ENCODE measurements around the gene FBXL7. TPM values are rescaled to one million over a fixed set of nuclear protein-coding genes. Genes with fewer than 3 reads are reported as not detected.

The FBXL7 gene
- total RNA-seq, 2 experiments from 2014 or later = not detected

DNA sequence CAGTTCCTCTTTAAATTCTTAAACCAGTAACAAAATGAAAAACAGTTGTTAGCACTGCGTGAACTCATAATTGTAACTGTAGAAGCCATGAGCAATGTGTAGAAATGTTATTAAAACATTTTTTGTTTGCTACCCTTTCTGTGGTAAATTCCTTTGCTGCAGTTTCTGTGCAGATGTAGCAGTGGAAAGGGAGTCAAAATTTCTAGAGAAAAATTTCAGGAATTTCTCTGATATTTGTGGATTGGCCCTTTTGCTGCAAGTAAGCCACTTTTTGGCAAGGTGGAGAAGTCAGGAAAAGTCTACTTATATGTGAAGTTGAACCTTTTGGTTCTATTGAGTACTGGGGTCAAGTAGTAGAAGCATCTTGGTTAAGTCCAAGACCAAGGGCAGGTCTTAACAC lies 10.1 kb downstream of the FBXL7 start:
- DNase-seq = no peak
- peaks cover 4% of the 10 kb centered on the region for H3K9me3 Mint-ChIP-seq
- H3K27me3 Mint-ChIP-seq (ENCODE audit: low read depth) = no peaks in the 10 kb centered on the region
- intact Hi-C loops (cut with micrococcal nuclease) = no loop called here
- H3K36me3 Mint-ChIP-seq (ENCODE audit: low read depth) = no peaks in the 10 kb centered on the region
- no peak overlapping the region for H3K4me3 Mint-ChIP-seq
- CTCF ChIA-PET = no interaction called here
- no peak overlapping the region for H3K27ac Mint-ChIP-seq
- no peaks in the 10 kb centered on the region for H3K4me1 Mint-ChIP-seq (ENCODE audit: low read depth)

DNA sequence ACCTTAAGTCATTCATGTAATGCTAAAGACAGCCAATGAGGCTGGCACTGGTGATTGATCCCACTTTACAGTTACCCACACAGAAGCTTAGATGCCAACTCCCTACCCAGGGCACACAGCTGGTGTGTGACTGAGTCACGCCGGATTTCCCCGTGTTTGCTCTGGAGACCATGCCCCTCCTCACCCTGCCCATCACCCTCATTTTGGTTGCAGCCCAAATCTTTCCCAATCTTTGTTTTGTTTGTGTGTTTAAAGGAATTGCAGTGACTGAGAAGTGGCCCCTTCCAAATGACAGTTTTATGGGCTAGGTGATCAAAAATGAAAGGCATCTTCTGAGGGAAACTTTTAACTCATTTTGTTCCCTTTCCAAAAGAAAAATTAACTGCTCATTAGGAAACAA lies 10.9 kb downstream of the FBXL7 start:
- DNase-seq = no peak
- H3K9me3 Mint-ChIP-seq = peaks cover 4% of the 10 kb centered on the region
- no peaks in the 10 kb centered on the region for H3K4me1 Mint-ChIP-seq (ENCODE audit: low read depth)
- H3K27ac Mint-ChIP-seq = no peak overlapping the region
- intact Hi-C loops (cut with micrococcal nuclease) = no loop called here
- CTCF ChIA-PET = no interaction called here
- no peak overlapping the region for H3K4me3 Mint-ChIP-seq
- H3K27me3 Mint-ChIP-seq (ENCODE audit: low read depth) = no peaks in the 10 kb centered on the region
- no peaks in the 10 kb centered on the region for H3K36me3 Mint-ChIP-seq (ENCODE audit: low read depth)

DNA sequence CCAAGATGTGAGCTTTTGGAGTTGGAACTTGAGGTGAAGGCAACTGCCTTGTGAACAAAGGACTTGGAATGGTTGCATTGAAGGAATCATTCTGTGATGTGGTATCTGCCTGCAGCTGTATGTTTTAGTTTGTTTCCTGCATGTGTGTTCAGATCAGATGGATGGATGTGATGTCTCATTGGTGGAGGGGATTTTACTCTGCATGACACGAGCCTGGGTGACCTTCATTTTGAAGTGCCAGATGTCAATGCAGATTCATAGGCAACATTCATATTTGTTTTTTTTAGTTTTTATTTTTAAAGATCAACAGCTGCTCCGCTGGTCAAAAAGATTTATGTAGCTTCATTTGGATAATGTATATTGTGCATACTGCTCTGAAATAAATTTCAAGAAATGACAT lies 13.5 kb downstream of the FBXL7 start:
- Mint-ChIP-seq H3K4me3 (no peak overlapping the region), H3K9me3 (peaks cover 8% of the 10 kb centered on the region), H3K4me1 (ENCODE audit: low read depth) (no peaks in the 10 kb centered on the region), H3K27me3 (ENCODE audit: low read depth) (no peaks in the 10 kb centered on the region), H3K27ac (no peak overlapping the region), H3K36me3 (ENCODE audit: low read depth) (no peaks in the 10 kb centered on the region)
- CTCF ChIA-PET = no interaction called here
- no peak for DNase-seq
- intact Hi-C loops (cut with micrococcal nuclease) = no loop called here

DNA sequence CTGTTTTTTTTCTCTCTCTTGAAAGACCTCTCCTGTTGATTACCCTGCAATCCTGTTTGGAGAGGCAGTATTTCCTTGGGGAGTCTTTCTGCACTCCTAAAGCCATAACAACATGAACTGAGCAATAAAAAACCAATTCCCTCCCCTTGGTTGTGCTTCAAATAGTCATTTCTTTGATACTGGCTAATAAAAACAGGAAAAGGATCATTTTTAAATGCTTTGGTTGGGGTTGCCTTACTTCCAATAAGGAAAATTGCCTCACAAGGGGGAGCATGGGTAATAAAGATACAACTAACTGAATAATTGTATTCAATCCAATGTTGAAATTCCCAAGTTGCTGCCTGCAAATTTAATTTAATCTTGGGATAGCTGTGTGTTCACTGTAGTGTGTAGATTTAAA lies 13.9 kb downstream of the FBXL7 start:
- intact Hi-C loops (cut with micrococcal nuclease) = no loop called here
- DNase-seq = no peak
- H3K4me1 Mint-ChIP-seq (ENCODE audit: low read depth) = no peaks in the 10 kb centered on the region
- H3K27ac Mint-ChIP-seq = no peak overlapping the region
- no peak overlapping the region for H3K4me3 Mint-ChIP-seq
- no peaks in the 10 kb centered on the region for H3K27me3 Mint-ChIP-seq (ENCODE audit: low read depth)
- CTCF ChIA-PET = no interaction called here
- no peaks in the 10 kb centered on the region for H3K36me3 Mint-ChIP-seq (ENCODE audit: low read depth)
- H3K9me3 Mint-ChIP-seq = peaks cover 8% of the 10 kb centered on the region

DNA sequence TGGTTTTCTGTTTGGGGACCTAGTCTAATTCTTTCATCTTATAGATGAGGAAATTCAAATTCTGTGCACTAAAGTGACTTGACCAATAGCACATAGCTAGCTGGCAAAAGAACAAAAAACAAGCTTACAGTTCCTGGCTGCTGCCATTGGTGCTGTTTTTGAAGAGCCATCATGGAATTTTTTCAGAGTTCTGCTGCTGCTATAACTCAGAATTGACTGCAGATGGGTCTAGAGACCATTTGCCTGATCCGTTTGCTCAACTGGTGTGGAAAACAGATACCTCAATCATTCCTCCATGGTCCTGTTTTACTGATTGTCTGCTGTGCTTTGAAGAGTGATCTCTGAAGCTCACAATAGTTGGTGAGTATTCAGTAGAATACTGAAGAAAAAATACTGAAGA lies 15.2 kb downstream of the FBXL7 start:
- Mint-ChIP-seq H3K4me3 (no peak overlapping the region), H3K27me3 (ENCODE audit: low read depth) (no peaks in the 10 kb centered on the region), H3K9me3 (peaks cover 5% of the 10 kb centered on the region), H3K27ac (no peak overlapping the region), H3K4me1 (ENCODE audit: low read depth) (no peaks in the 10 kb centered on the region), H3K36me3 (ENCODE audit: low read depth) (no peaks in the 10 kb centered on the region)
- CTCF ChIA-PET = no interaction called here
- intact Hi-C loops (cut with micrococcal nuclease) = no loop called here
- DNase-seq = no peak

DNA sequence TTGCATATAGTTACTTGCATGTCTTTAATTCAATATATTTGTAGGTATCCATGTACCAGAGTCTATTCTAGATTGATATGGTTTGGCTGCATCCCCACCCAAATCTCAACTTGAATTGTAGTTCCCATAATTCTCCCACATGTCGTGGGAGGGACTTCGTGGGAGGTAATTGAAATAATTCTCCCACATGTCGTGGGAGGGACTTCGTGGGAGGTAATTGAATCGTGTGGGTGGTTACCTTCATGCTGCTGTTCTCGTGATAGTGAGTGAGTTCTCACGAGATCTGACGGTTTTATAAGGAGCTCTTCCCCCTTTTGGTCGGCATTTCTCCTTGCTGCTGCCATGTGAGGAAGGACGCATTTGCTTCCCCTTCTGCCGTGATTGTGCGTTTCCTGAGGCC lies 16.5 kb downstream of the FBXL7 start:
- peaks cover 5% of the 10 kb centered on the region for H3K9me3 Mint-ChIP-seq
- H3K36me3 Mint-ChIP-seq (ENCODE audit: low read depth) = no peaks in the 10 kb centered on the region
- no peak overlapping the region for H3K4me3 Mint-ChIP-seq
- intact Hi-C loops (cut with micrococcal nuclease) = no loop called here
- H3K27ac Mint-ChIP-seq = no peak overlapping the region
- CTCF ChIA-PET = no interaction called here
- DNase-seq = no peak
- H3K27me3 Mint-ChIP-seq (ENCODE audit: low read depth) = no peaks in the 10 kb centered on the region
- no peaks in the 10 kb centered on the region for H3K4me1 Mint-ChIP-seq (ENCODE audit: low read depth)

DNA sequence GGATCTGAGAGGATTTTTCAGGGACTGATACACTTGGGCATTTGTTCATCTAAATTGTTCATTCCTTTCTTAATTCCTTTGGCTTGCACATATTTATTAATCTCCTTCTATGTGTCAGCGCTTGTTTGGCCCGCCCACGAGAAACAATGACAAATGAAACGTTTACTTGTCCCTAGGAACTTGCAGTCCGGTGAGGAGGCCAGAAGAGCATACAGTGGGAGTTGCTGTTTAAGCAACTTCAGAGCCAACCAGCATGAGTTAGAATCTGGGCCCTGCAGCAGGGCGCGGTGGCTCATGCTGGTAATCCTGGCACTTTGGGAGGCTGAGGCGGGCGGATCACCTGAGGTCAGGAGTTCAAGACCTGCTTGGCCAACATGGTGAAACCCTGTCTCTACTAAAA lies 18.8 kb downstream of the FBXL7 start:
- Mint-ChIP-seq H3K9me3 (peaks cover 5% of the 10 kb centered on the region), H3K4me3 (no peak overlapping the region), H3K4me1 (ENCODE audit: low read depth) (no peaks in the 10 kb centered on the region), H3K27me3 (ENCODE audit: low read depth) (no peaks in the 10 kb centered on the region), H3K27ac (no peak overlapping the region), H3K36me3 (ENCODE audit: low read depth) (no peaks in the 10 kb centered on the region)
- CTCF ChIA-PET = no interaction called here
- intact Hi-C loops (cut with micrococcal nuclease) = no loop called here
- no peak for DNase-seq

DNA sequence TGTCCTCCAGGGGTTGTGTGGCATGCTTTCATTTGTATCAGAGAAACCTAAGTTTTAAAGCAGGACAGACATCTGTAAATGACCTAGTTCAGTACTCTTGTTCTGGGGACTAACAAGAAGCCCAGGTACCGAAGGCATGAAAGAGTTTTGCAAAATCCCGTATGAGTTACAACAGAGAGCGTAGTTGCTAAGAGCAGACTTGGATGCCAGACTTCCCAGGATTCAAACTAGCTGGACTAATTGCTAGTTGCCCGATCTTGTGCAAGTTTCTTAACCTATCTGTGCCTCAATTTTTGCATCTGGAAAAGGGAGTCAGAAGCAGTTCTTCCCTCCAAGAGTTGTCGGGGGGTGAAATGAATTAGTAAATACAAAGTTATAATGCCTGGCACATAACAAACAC lies 20.9 kb downstream of the FBXL7 start:
- Mint-ChIP-seq H3K4me3 (no peak overlapping the region), H3K9me3 (peaks cover 6% of the 10 kb centered on the region), H3K4me1 (ENCODE audit: low read depth) (no peaks in the 10 kb centered on the region), H3K27me3 (ENCODE audit: low read depth) (no peaks in the 10 kb centered on the region), H3K27ac (no peak overlapping the region), H3K36me3 (ENCODE audit: low read depth) (no peaks in the 10 kb centered on the region)
- CTCF ChIA-PET = no interaction called here
- intact Hi-C loops (cut with micrococcal nuclease) = no loop called here
- DNase-seq = no peak

DNA sequence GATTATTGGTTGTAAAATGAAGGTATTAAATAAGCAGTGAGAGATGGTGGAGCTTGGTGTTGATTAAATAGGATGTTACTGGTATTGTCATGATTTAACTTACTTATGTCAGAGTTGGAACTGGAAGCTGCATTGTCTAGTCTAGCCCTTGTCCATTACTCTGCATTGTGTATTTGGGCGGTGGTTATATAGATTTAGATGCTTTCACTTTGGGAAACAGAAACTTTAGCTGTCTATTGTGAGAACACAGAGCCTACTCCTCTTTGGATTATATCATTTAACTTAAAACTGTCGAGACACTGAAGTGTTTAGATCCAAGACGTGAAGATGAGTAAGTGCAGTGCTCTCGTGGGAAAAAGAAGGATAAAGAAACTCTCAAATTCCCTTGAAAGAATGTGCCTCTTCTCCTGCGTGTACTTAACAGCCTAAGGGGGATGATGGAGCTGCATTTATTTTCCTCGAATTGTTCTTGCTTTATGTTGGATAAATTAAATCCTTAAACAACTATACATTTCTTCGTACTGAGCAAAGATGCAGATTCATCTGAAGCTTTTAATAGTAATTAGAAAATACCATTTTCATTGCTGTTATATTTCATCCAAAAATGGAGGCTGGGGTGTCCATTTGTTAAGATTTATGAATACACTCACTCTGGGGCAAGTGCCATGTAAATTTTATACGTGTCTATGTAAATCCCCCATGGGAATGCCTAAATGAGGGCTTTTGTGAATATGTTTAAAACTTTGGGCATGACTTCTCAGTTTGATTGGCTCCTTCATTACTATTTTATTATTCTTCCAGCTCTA lies 21.6 kb downstream of the FBXL7 start:
- Mint-ChIP-seq H3K4me3 (no peak overlapping the region), H3K27ac (no peak overlapping the region), H3K36me3 (ENCODE audit: low read depth) (no peaks in the 10 kb centered on the region), H3K27me3 (ENCODE audit: low read depth) (no peaks in the 10 kb centered on the region), H3K9me3 (peaks cover 8% of the 10 kb centered on the region), H3K4me1 (ENCODE audit: low read depth) (no peaks in the 10 kb centered on the region)
- intact Hi-C loops (cut with micrococcal nuclease) = no loop called here
- no peak for DNase-seq
- CTCF ChIA-PET = interaction anchor here (0.5 kb wide), 1 partner anchor 236 kb away, joined by 3 read pairs; no protein-coding TSS in a partner anchor

DNA sequence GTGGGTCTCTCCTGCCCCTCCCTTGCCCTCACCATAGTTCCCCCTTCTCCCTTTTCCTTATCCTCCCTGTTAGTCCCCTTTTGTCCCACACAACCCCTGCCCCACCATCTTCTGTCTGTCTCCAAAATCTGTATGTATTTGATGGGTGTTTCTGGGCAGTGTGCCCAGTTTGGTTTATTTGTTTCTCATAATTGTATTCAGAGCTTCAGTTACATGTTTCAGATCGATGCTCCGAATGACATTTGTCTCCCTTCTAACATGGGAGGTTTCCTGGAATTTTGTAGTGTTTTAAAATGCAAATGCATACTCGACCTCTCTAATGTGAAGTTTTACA lies 22.2 kb downstream of the FBXL7 start:
- no peak for DNase-seq
- CTCF ChIA-PET = no interaction called here
- no peaks in the 10 kb centered on the region for H3K4me1 Mint-ChIP-seq (ENCODE audit: low read depth)
- peaks cover 8% of the 10 kb centered on the region for H3K9me3 Mint-ChIP-seq
- no peak overlapping the region for H3K27ac Mint-ChIP-seq
- H3K27me3 Mint-ChIP-seq (ENCODE audit: low read depth) = no peaks in the 10 kb centered on the region
- H3K4me3 Mint-ChIP-seq = no peak overlapping the region
- H3K36me3 Mint-ChIP-seq (ENCODE audit: low read depth) = no peaks in the 10 kb centered on the region
- intact Hi-C loops (cut with micrococcal nuclease) = no loop called here

DNA sequence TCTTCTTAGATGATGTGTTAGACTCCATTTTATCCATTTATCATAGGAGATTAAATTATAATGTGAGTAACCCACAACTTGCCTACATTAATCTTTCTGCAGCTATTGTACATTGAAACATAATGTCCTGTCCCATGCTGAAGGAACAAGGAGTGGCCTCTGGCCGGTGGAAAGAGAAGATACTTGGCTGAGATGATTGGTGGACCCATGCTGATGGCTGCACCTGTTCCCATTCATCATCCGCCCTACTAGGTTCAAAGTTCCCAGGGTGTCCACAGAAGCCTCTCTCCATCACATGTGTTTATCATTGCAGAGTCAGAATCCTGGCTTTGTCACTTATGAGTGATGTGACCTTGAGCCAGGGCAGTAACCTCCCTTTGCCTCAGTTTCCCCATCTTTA lies 24.7 kb downstream of the FBXL7 start:
- Mint-ChIP-seq H3K27me3 (ENCODE audit: low read depth) (no peaks in the 10 kb centered on the region), H3K4me3 (no peak overlapping the region), H3K4me1 (ENCODE audit: low read depth) (no peaks in the 10 kb centered on the region), H3K36me3 (ENCODE audit: low read depth) (no peaks in the 10 kb centered on the region), H3K9me3 (peaks cover 4% of the 10 kb centered on the region), H3K27ac (no peak overlapping the region)
- intact Hi-C loops (cut with micrococcal nuclease) = no loop called here
- CTCF ChIA-PET = no interaction called here
- no peak for DNase-seq

DNA sequence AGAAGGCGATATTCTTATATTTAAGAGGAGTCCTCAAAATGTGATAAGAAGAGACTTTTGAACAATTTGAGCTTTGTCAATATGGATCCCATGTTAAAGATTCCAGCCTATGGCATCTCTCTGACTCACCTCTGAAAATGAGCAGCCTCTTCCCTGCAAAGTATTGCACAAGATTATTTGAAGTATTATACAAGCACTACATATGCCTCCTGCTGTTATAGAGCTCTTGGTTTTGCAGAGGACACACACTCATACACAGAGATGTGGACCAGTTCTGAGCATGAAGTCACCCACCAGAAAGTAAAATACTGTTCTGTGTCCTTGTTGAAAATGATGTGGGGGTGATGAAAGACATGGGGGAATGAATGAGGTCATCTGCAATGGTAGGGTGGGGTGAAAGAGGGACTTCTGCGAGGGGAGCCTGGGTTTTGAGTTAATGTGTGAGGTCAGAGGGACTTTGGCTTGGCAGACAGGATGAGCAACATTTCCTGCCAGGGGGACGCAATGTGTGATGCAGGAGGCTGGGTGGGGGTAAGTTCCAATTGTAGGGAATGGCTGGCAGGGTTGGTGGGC lies 25.8 kb downstream of the FBXL7 start:
- no peak overlapping the region for H3K27ac Mint-ChIP-seq
- no peaks in the 10 kb centered on the region for H3K27me3 Mint-ChIP-seq (ENCODE audit: low read depth)
- CTCF ChIA-PET = no interaction called here
- intact Hi-C loops (cut with micrococcal nuclease) = no loop called here
- DNase-seq = no peak
- no peaks in the 10 kb centered on the region for H3K4me1 Mint-ChIP-seq (ENCODE audit: low read depth)
- peaks cover 4% of the 10 kb centered on the region for H3K9me3 Mint-ChIP-seq
- no peak overlapping the region for H3K4me3 Mint-ChIP-seq
- no peaks in the 10 kb centered on the region for H3K36me3 Mint-ChIP-seq (ENCODE audit: low read depth)

DNA sequence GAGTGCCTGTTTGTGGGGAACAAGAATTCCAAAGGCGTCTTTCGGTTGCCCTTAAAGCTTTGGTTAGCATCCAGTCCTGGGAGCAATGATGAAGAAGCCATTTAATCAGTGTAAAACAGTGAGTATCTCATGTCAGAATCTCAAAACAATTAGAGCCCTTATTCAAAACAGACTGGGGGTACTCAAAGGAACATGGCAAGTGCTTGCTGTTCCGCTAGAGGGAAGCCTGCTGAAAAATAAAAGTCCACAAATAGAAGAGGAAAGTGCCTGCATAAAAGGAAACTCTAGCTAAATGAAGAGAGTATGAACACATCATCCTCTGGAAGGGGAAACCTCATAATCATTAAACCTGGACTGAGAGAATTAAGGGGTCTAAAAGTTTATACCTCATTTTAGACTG lies 26.4 kb downstream of the FBXL7 start:
- CTCF ChIA-PET = no interaction called here
- Mint-ChIP-seq H3K36me3 (ENCODE audit: low read depth) (no peaks in the 10 kb centered on the region), H3K4me1 (ENCODE audit: low read depth) (no peaks in the 10 kb centered on the region), H3K4me3 (no peak overlapping the region), H3K27ac (no peak overlapping the region), H3K9me3 (peaks cover 4% of the 10 kb centered on the region), H3K27me3 (ENCODE audit: low read depth) (no peaks in the 10 kb centered on the region)
- DNase-seq = no peak
- intact Hi-C loops (cut with micrococcal nuclease) = no loop called here
